ENCODE results near the gene ZC3H7B. TPM values are rescaled to one million over a fixed set of nuclear protein-coding genes. Genes with fewer than 3 reads are reported as not detected.
A peak's percentile ranks its signal among the peaks of the same experiment; 100 is the strongest.

Gene ZC3H7B
- polyA plus RNA-seq, 2 of the 4 experiments (the other 2 are of a cell fraction), result 12.4 to 22.8 TPM

GRCh38 chr22:41403532-41404318 lies 102.4 kb downstream of the ZC3H7B start:
- DNase-seq (ENCODE audit: low read depth in 1 of 2, low spot score in 1 of 2) (peak; percentile 86 to 96), ATAC-seq (peak; percentile 93 to 99), FAIRE-seq (peak; percentile 28)
- CTCF ChIA-PET, result interaction anchor here (0.6 to 9.7 kb wide), 38 partner anchors 10 to 481 kb away, joined by 3 to 196 read pairs (median 4); partner anchors contain the start of genes ACO2, PHF5A, TEF and TOB2
- Histone ChIP-seq H3K27ac (peak overlapping the region; percentile 40 to 91; a peak in 4 of 6 replicates), H3K4me3 (no peak overlapping the region), H3K9me3 (no peaks in the 10 kb centered on the region), H3K4me1 (peaks cover 13% of the 10 kb centered on the region), H3K4me2 (peak overlapping the region; percentile 48; the same call in 2 of the 3 replicates)
- 41% methylated on average over 10 of the region's 18 CpGs for WGBS (ENCODE audit: missing lambda C conversion rate)
- POLR2A ChIA-PET, result interaction anchor here (0.7 to 3.5 kb wide), 5 partner anchors 23 to 123 kb away, joined by 3 to 27 read pairs (median 4); partner anchors contain the start of genes ACO2, PHF5A, TEF and TOB2
- no peak for TF ChIP-seq BCL3 (IDR thresholded peaks at IDR 0.05)
- peak; percentile 85 to 92 for TF ChIP-seq RAD21 (conservative IDR thresholded peaks at IDR 0.05 in 1 of 2, IDR thresholded peaks at IDR 0.05 in 1 of 2)
- no peak for TF ChIP-seq REST (IDR thresholded peaks at IDR 0.05)
- no peak for TF ChIP-seq EP300 (IDR thresholded peaks at IDR 0.05)
- no peak for TF ChIP-seq JUNB (IDR thresholded peaks at IDR 0.05)
- no peak for TF ChIP-seq SREBF2 (IDR thresholded peaks at IDR 0.05)
- no peak for TF ChIP-seq CEBPB (IDR thresholded peaks at IDR 0.05)
- peak; percentile 99 for TF ChIP-seq MAFK (IDR thresholded peaks at IDR 0.05; ENCODE audit: partially characterized antibody)
- no peak for TF ChIP-seq FOSL2 (IDR thresholded peaks at IDR 0.05)
- peak; percentile 36; the same call in 1 of the 2 replicates for TF ChIP-seq FOSL2 (CRISPR knock-in tag; IDR thresholded peaks at IDR 0.05)
- peak; percentile 79 for TF ChIP-seq CTCF (IDR thresholded peaks at IDR 0.05)
- TF ChIP-seq SMC3 (IDR thresholded peaks at IDR 0.05), result peak; percentile 90

GRCh38 chr22:41405588-41405987 lies 104.3 kb downstream of the ZC3H7B start:
- Histone ChIP-seq H3K27ac (no peak overlapping the region), H3K9me3 (no peaks in the 10 kb centered on the region), H3K4me1 (peaks cover 13% of the 10 kb centered on the region), H3K4me2 (no peak overlapping the region), H3K4me3 (no peak overlapping the region)
- ATAC-seq, result no peak
- no peak for FAIRE-seq
- ChIA-PET POLR2A (interaction anchor here (1.0 to 1.2 kb wide), 2 partner anchors 23 to 41 kb away, joined by 3 to 6 read pairs; partner anchors contain the start of gene TOB2), CTCF (interaction anchor here (0.7 to 9.7 kb wide), 5 partner anchors 103 to 191 kb away, joined by 3 to 196 read pairs (median 6); no protein-coding TSS in a partner anchor)
- no peak for DNase-seq (ENCODE audit: low read depth in 1 of 2, low spot score in 1 of 2)
- no peak for TF ChIP-seq SMC3 (IDR thresholded peaks at IDR 0.05)
- no peak for TF ChIP-seq ATOH8 (CRISPR knock-in tag; IDR thresholded peaks at IDR 0.05; ENCODE audit: low read depth)
- TF ChIP-seq MAX (IDR thresholded peaks at IDR 0.05), result no peak
- no peak for TF ChIP-seq POLR2A (IDR thresholded peaks at IDR 0.05; ENCODE audit: low read length)
- no peak for TF ChIP-seq REST (IDR thresholded peaks at IDR 0.05)
- no peak for TF ChIP-seq MYC (IDR thresholded peaks at IDR 0.05; ENCODE audit: borderline replicate concordance, low read length)
- no peak for TF ChIP-seq KDM5A (IDR thresholded peaks at IDR 0.05)
- WGBS (ENCODE audit: missing lambda C conversion rate), result 79% methylated on average over 8 of the region's 8 CpGs

All from A549 (cell line).